PC-3 (cell line): ENCODE measurements around the gene LIPA.

Source experiments
- EZH2 ChIP-seq: fragments of 300-600 bp; sonication (generic); IDR thresholded peaks from one replicate; pipeline ENCODE4 v1.6.1; 2017; ENCODE audit warnings: antibody characterized with exemption, mild to moderate bottlenecking, low read length; ENCODE audit not compliant: unreplicated experiment
- TF ChIP-seq, protein P1 (sequence below): fragments of 300-600 bp; sonication (generic); conservative IDR thresholded peaks from 2 replicates; pipeline ENCODE4 v1.5.1; 2017; ENCODE audit warnings: antibody characterized with exemption, low read depth, mild to moderate bottlenecking, low read length

GRCh38 chr10:89251409-89252224 lies at the start of gene LIPA:
- TF ChIP-seq, protein P1, sequence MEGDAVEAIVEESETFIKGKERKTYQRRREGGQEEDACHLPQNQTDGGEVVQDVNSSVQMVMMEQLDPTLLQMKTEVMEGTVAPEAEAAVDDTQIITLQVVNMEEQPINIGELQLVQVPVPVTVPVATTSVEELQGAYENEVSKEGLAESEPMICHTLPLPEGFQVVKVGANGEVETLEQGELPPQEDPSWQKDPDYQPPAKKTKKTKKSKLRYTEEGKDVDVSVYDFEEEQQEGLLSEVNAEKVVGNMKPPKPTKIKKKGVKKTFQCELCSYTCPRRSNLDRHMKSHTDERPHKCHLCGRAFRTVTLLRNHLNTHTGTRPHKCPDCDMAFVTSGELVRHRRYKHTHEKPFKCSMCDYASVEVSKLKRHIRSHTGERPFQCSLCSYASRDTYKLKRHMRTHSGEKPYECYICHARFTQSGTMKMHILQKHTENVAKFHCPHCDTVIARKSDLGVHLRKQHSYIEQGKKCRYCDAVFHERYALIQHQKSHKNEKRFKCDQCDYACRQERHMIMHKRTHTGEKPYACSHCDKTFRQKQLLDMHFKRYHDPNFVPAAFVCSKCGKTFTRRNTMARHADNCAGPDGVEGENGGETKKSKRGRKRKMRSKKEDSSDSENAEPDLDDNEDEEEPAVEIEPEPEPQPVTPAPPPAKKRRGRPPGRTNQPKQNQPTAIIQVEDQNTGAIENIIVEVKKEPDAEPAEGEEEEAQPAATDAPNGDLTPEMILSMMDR: no peak
- no peak for TF ChIP-seq EZH2
